ENCODE results near the gene SPOCK1.

The SPOCK1 gene

GRCh38 chr5:137300411-137301240, 198.5 kb downstream of the SPOCK1 start:
- DNase-seq (ENCODE audit: low read depth, low spot score), result no peak

GRCh38 chr5:137296213-137296781, 202.8 kb downstream of the SPOCK1 start:
- no peak for DNase-seq (ENCODE audit: low read depth, low spot score)

GRCh38 chr5:137294604-137295003, 204.5 kb downstream of the SPOCK1 start:
- DNase-seq (ENCODE audit: low read depth, low spot score), result no peak

GRCh38 chr5:137292461-137293027, 206.6 kb downstream of the SPOCK1 start:
- DNase-seq (ENCODE audit: low read depth, low spot score), result no peak

GRCh38 chr5:137291436-137291835, 207.7 kb downstream of the SPOCK1 start:
- no peak for DNase-seq (ENCODE audit: low read depth, low spot score)

GRCh38 chr5:137291031-137291430, 208.1 kb downstream of the SPOCK1 start:
- no peak for DNase-seq (ENCODE audit: low read depth, low spot score)

- DNase-seq (ENCODE audit: low read depth, low spot score), result no peak
Observed at GRCh38 chr5:137290373-137290772, 208.8 kb downstream of the SPOCK1 start.

- no peak for DNase-seq (ENCODE audit: low read depth, low spot score)
Observed at GRCh38 chr5:137289856-137290255, 209.3 kb downstream of the SPOCK1 start.

GRCh38 chr5:137287569-137287968, 211.6 kb downstream of the SPOCK1 start:
- no peak for DNase-seq (ENCODE audit: low read depth, low spot score)

GRCh38 chr5:137286025-137286610, 213.0 kb downstream of the SPOCK1 start:
- no peak for DNase-seq (ENCODE audit: low read depth, low spot score)

- DNase-seq (ENCODE audit: low read depth, low spot score), result no peak
Observed at GRCh38 chr5:137283801-137284200, 215.3 kb downstream of the SPOCK1 start.

GRCh38 chr5:137282216-137282615, 216.9 kb downstream of the SPOCK1 start:
- no peak for DNase-seq (ENCODE audit: low read depth, low spot score)

- DNase-seq (ENCODE audit: low read depth, low spot score), result no peak
Observed at GRCh38 chr5:137281201-137281600, 217.9 kb downstream of the SPOCK1 start.

- no peak for DNase-seq (ENCODE audit: low read depth, low spot score)
Observed at GRCh38 chr5:137280656-137281055, 218.5 kb downstream of the SPOCK1 start.

GRCh38 chr5:137279521-137280231, 219.4 kb downstream of the SPOCK1 start:
- no peak for DNase-seq (ENCODE audit: low read depth, low spot score)

- DNase-seq (ENCODE audit: low read depth, low spot score), result no peak
Observed at GRCh38 chr5:137278476-137278875, 220.7 kb downstream of the SPOCK1 start.

GRCh38 chr5:137275083-137275482, 224.0 kb downstream of the SPOCK1 start:
- no peak for DNase-seq (ENCODE audit: low read depth, low spot score)

GRCh38 chr5:137273511-137273910, 225.6 kb downstream of the SPOCK1 start:
- no peak for DNase-seq (ENCODE audit: low read depth, low spot score)

- no peak for DNase-seq (ENCODE audit: low read depth, low spot score)
Observed at GRCh38 chr5:137272831-137273230, 226.3 kb downstream of the SPOCK1 start.

GRCh38 chr5:137269946-137270345, 229.2 kb downstream of the SPOCK1 start:
- DNase-seq (ENCODE audit: low read depth, low spot score), result no peak

GRCh38 chr5:137269274-137269673, 229.9 kb downstream of the SPOCK1 start:
- DNase-seq (ENCODE audit: low read depth, low spot score), result no peak

- DNase-seq (ENCODE audit: low read depth, low spot score), result no peak
Observed at GRCh38 chr5:137268646-137269045, 230.5 kb downstream of the SPOCK1 start.

Measured in activated naive CD8-positive, alpha-beta T cell treated with anti-CD3 and anti-CD28 coated beads, Interleukin-2, amount 50 U/mL, for 16 hours (primary cell).